HCT116 (cell line): ENCODE measurements around the gene CPNE5. TPM values are rescaled to one million over a fixed set of nuclear protein-coding genes. Genes with fewer than 3 reads are reported as not detected.

Experiments
- ATAC-seq: fragments of 200-7000 bp; cut with Tn5 transposase; 2 replicates; pipeline ENCODE4 v1.9.1; 2020; ENCODE audit warnings: mild to moderate bottlenecking, moderate library complexity
- BruUV-seq: library from RNA; stranded (reverse); fragments of 400-500 nt; replicated peaks from 2 replicates; lab custom pipeline; 2021; lab: Mats Ljungman, UMichigan
- CTCF ChIA-PET: fragments of 300-600 bp; sonication (Branson Sonifier 250); formaldehyde crosslinking; loops from one replicate; lab custom pipeline; 2021; ENCODE audit warnings: antibody characterized with exemption; lab: Charles Lee
- POLR2A ChIA-PET: fragments of 300-600, 350-600 bp; sonication (Branson Sonifier 250); formaldehyde crosslinking; loops from one replicate; lab custom pipeline; 2021; ENCODE audit warnings: antibody characterized with exemption; lab: Charles Lee
- RAD21 ChIA-PET, 2 experiments: fragments of 300-600 bp; sonication (Branson Sonifier 250); formaldehyde crosslinking; loops; one replicate each; lab custom pipeline; 2023; ENCODE audit warnings: low total read pairs in 2 of 2; ENCODE audit not compliant: uncharacterized antibody in 2 of 2, unreplicated experiment in 2 of 2, low non-redundant PET in 1 of 2; lab: Charles Lee
- DNase-seq: peaks from one replicate; pipeline ENCODE4 v3.0.0-alpha.2; 2010; ENCODE audit warnings: low read depth, low spot score
- H2AFZ ChIP-seq: fragments of 200-600 bp; shearing (Covaris generic), sonication (generic); 2 replicates; pipeline ENCODE4 v1.6.1; 2017; ENCODE audit warnings: low read depth, mixed run types, mixed read lengths, antibody characterized with exemption, low read length; ENCODE audit not compliant: poor library complexity, severe bottlenecking
- H3K27ac ChIP-seq: 2 replicates; pipeline ENCODE4 v1.5.1; 2012; ENCODE audit warnings: low read depth, low read length
- H3K27me3 ChIP-seq: fragments of 200-600 bp; sonication (generic); 2 replicates; pipeline ENCODE4 v1.6.1; 2016; ENCODE audit warnings: mixed run types, low read length, mixed read lengths; ENCODE audit not compliant: insufficient read depth
- H3K36me3 ChIP-seq, 2 experiments: fragments of 200-500 bp in 1 of 2; fragments of 200-600 bp in 1 of 2; sonication (Bioruptor generic) in 1 of 2; sonication (generic) in 1 of 2; 2 replicates each; pipeline versions ENCODE4 v1.5.1 to v1.6.1; 2014 to 2016; ENCODE audit warnings: low read length in 2 of 2, inconsistent platforms in 1 of 2, mixed read lengths in 1 of 2, mixed run types in 1 of 2; ENCODE audit not compliant: insufficient read depth in 2 of 2, control insufficient read depth in 1 of 2
- H3K4me1 ChIP-seq, 2 experiments: fragments of 200-600 bp in 1 of 2; sonication (generic) in 1 of 2; 2 replicates each; pipeline versions ENCODE4 v1.5.1 to v1.6.1; 2012 to 2017; ENCODE audit warnings: low read length in 2 of 2, inconsistent platforms in 1 of 2, mild to moderate bottlenecking in 1 of 2, mixed read lengths in 1 of 2, mixed run types in 1 of 2, moderate library complexity in 1 of 2; ENCODE audit not compliant: insufficient read depth in 2 of 2, control insufficient read depth in 1 of 2
- H3K4me2 ChIP-seq: fragments of 200-600 bp; sonication (generic); 2 replicates; pipeline ENCODE4 v1.6.1; 2017; ENCODE audit warnings: mixed run types, low read length, mixed read lengths
- H3K4me3 ChIP-seq, 2 experiments: fragments of 200-600 bp in 1 of 2; sonication (generic) in 1 of 2; replicated peaks in 1 of 2; 2 replicates each; pipeline ENCODE4 v1.5.1; 2011 to 2016; ENCODE audit warnings: low read length in 2 of 2, control low read depth in 1 of 2, low read depth in 1 of 2, mild to moderate bottlenecking in 1 of 2, mixed read lengths in 1 of 2, mixed run types in 1 of 2
- H3K79me2 ChIP-seq: fragments of 200-600 bp; sonication (generic); 2 replicates; pipeline ENCODE4 v1.6.1; 2017; ENCODE audit warnings: mild to moderate bottlenecking, mixed run types, low read length, moderate library complexity, mixed read lengths; ENCODE audit not compliant: insufficient read depth
- H3K9ac ChIP-seq: fragments of 200-600 bp; sonication (generic); 2 replicates; pipeline ENCODE4 v1.6.1; 2016; ENCODE audit warnings: low read length, mixed read lengths
- H3K9me2 ChIP-seq: fragments of 200-600 bp; sonication (generic), shearing (Covaris generic); 2 replicates; pipeline ENCODE4 v1.6.1; 2017; ENCODE audit warnings: mixed run types, mild to moderate bottlenecking, moderate library complexity; ENCODE audit not compliant: insufficient read depth
- H3K9me3 ChIP-seq, 2 experiments: fragments of 200-500 bp in 1 of 2; fragments of 200-600 bp in 1 of 2; sonication (Bioruptor generic) in 1 of 2; sonication (generic) in 1 of 2; 2 replicates each; pipeline ENCODE4 v1.6.1; 2014 to 2017; ENCODE audit warnings: low read length in 2 of 2, mixed read lengths in 2 of 2, inconsistent platforms in 1 of 2, low read depth in 1 of 2, mild to moderate bottlenecking in 1 of 2, mixed run types in 1 of 2, moderate library complexity in 1 of 2; ENCODE audit not compliant: control insufficient read depth in 1 of 2, insufficient read depth in 1 of 2
- H4K20me1 ChIP-seq: fragments of 200-600 bp; sonication (generic), shearing (Covaris generic); 2 replicates; pipeline ENCODE4 v1.6.1; 2017; ENCODE audit warnings: mixed run types, mild to moderate bottlenecking, moderate library complexity; ENCODE audit not compliant: insufficient read depth
- CBX3 ChIP-seq: IDR thresholded peaks from 2 replicates; pipeline ENCODE4 v1.6.1; 2012; ENCODE audit warnings: low read depth
- EGR1 ChIP-seq: IDR thresholded peaks from 2 replicates; pipeline ENCODE4 v1.6.1; 2012; ENCODE audit warnings: low read depth
- ELF1 ChIP-seq: IDR thresholded peaks from 2 replicates; pipeline ENCODE4 v1.6.1; 2012; ENCODE audit warnings: low read depth, borderline replicate concordance
- EZH2phosphoT487 ChIP-seq: fragments of 200-600 bp; IDR thresholded peaks from 2 replicates; pipeline ENCODE4 v1.6.1; 2018; ENCODE audit warnings: antibody characterized with exemption, borderline replicate concordance
- FOSL1 ChIP-seq: IDR thresholded peaks from 2 replicates; pipeline ENCODE4 v1.6.1; 2012; ENCODE audit warnings: low read depth
- POLR2A ChIP-seq: IDR thresholded peaks from 2 replicates; pipeline ENCODE4 v1.7.0; 2011; ENCODE audit warnings: borderline replicate concordance; ENCODE audit not compliant: insufficient read depth, insufficient read length; ENCODE audit errors: extremely low read depth
- POLR2AphosphoS5 ChIP-seq: IDR thresholded peaks from 2 replicates; pipeline ENCODE4 v1.6.1; 2011; ENCODE audit warnings: mild to moderate bottlenecking, low read depth, low read length, moderate library complexity
- RAD21 ChIP-seq: IDR thresholded peaks from 2 replicates; pipeline ENCODE4 v1.6.1; 2012; ENCODE audit warnings: low read depth, mild to moderate bottlenecking
- SP1 ChIP-seq: IDR thresholded peaks from 2 replicates; pipeline ENCODE4 v1.6.1; 2012; ENCODE audit warnings: low read depth
- SRF ChIP-seq: IDR thresholded peaks from 2 replicates; pipeline ENCODE4 v1.6.1; 2012; ENCODE audit warnings: low read depth
- TCF7L2 ChIP-seq: IDR thresholded peaks from 2 replicates; pipeline ENCODE4 v1.7.0; 2011; ENCODE audit warnings: borderline replicate concordance, inconsistent platforms; ENCODE audit not compliant: insufficient read depth, insufficient read length; ENCODE audit errors: extremely low read depth
- YY1 ChIP-seq: IDR thresholded peaks from 2 replicates; pipeline ENCODE4 v1.6.1; 2011; ENCODE audit warnings: low read length, low read depth, moderate library complexity, mild to moderate bottlenecking; ENCODE audit not compliant: insufficient replicate concordance; ENCODE audit errors: extremely low read depth
- ZFX ChIP-seq: fragments of 450-650 bp; IDR thresholded peaks from 2 replicates; pipeline ENCODE4 v1.6.1; 2017
- intact Hi-C: fragments of 100-400 bp; cut with micrococcal nuclease; formaldehyde crosslinking; loops from 2 replicates; pipeline ENCODE4 v1.10.0; 2022
- total RNA-seq: library from RNA; stranded (reverse); gene quantifications from one replicate; pipeline ENCODE4 v1.2.1, GENCODE V29; 2021; ENCODE audit not compliant: unreplicated experiment
- TF ChIP-seq, protein P1 (sequence below): IDR thresholded peaks from 2 replicates; pipeline ENCODE4 v1.6.1; 2012
- TF ChIP-seq, protein P2 (sequence below), 3 experiments: fragments of 200-600 bp in 1 of 3; sonication (generic) in 1 of 3; IDR thresholded peaks in 2 of 3; conservative IDR thresholded peaks in 1 of 3; 2 replicates each; pipeline ENCODE4 v1.5.1; 2012 to 2017; ENCODE audit warnings: low read depth in 2 of 3, low read length in 2 of 3, antibody characterized with exemption in 1 of 3, borderline replicate concordance in 1 of 3, control low read depth in 1 of 3, mild to moderate bottlenecking in 1 of 3, mixed read lengths in 1 of 3, mixed run types in 1 of 3, moderate library complexity in 1 of 3; ENCODE audit not compliant: insufficient read depth in 1 of 3
- TF ChIP-seq, protein P3 (sequence below): IDR thresholded peaks from 2 replicates; pipeline ENCODE4 v1.6.1; 2011; ENCODE audit warnings: mild to moderate bottlenecking, low read length, moderate library complexity; ENCODE audit not compliant: insufficient replicate concordance; ENCODE audit errors: extremely low read depth
- TF ChIP-seq, protein P4 (sequence below): IDR thresholded peaks from 2 replicates; pipeline ENCODE4 v1.6.1; 2012

Gene CPNE5
- total RNA-seq, 1 experiment from 2014 or later: not detected

DNA sequence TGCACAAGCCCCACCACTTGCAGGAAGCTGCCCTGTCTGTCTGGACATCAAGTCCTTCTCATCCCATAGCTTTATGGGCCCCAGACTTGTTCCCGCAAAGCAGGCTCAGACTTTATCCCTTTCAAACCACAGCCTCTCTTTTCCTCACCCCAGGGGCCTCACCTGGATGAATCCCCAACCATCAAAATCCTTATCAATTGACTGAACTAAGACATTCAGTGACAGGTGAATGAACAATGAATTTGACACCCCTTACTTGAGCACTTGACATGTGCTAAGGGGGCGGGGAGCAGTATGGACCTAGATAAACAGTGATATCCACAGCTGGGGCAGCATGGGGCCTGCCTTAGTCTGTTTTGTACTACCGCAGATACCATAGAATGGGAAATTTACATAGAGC, 136.6 kb downstream of the CPNE5 start:
- H3K36me3 ChIP-seq: no peaks in the 10 kb centered on the region
- H3K27ac ChIP-seq: no peak overlapping the region
- H4K20me1 ChIP-seq: no peaks in the 10 kb centered on the region
- intact Hi-C loops: no loop called here
- H3K9me3 ChIP-seq: no peaks in the 10 kb centered on the region
- no peaks in the 10 kb centered on the region for H3K27me3 ChIP-seq
- RAD21 ChIA-PET: no interaction called here
- no peaks in the 10 kb centered on the region for H3K79me2 ChIP-seq
- POLR2A ChIA-PET: no interaction called here
- no peak for DNase-seq
- H3K9ac ChIP-seq: no peak overlapping the region
- no peak overlapping the region for H2AFZ ChIP-seq
- H3K4me2 ChIP-seq: no peak overlapping the region
- no peaks in the 10 kb centered on the region for H3K9me2 ChIP-seq
- no peak overlapping the region for H3K4me3 ChIP-seq
- no TSS peak for BruUV-seq
- CTCF ChIA-PET: no interaction called here
- TF ChIP-seq, protein P1, sequence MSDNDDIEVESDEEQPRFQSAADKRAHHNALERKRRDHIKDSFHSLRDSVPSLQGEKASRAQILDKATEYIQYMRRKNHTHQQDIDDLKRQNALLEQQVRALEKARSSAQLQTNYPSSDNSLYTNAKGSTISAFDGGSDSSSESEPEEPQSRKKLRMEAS: no peak
- TF ChIP-seq CBX3 (no peak), ZFX (no peak), YY1 (no peak), EGR1 (no peak), POLR2AphosphoS5 (no peak), RAD21 (no peak), POLR2A (no peak), ELF1 (no peak), TCF7L2 (no peak), SRF (no peak), SP1 (no peak), FOSL1 (no peak), EZH2phosphoT487 (no peak)
- TF ChIP-seq, protein P2, sequence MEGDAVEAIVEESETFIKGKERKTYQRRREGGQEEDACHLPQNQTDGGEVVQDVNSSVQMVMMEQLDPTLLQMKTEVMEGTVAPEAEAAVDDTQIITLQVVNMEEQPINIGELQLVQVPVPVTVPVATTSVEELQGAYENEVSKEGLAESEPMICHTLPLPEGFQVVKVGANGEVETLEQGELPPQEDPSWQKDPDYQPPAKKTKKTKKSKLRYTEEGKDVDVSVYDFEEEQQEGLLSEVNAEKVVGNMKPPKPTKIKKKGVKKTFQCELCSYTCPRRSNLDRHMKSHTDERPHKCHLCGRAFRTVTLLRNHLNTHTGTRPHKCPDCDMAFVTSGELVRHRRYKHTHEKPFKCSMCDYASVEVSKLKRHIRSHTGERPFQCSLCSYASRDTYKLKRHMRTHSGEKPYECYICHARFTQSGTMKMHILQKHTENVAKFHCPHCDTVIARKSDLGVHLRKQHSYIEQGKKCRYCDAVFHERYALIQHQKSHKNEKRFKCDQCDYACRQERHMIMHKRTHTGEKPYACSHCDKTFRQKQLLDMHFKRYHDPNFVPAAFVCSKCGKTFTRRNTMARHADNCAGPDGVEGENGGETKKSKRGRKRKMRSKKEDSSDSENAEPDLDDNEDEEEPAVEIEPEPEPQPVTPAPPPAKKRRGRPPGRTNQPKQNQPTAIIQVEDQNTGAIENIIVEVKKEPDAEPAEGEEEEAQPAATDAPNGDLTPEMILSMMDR (IDR thresholded peaks at IDR 0.05 in 2 of 3, conservative IDR thresholded peaks at IDR 0.05 in 1 of 3; ENCODE audit: borderline replicate concordance in 1 of 3, insufficient read depth in 1 of 3, low read depth in 2 of 3, low read length in 2 of 3): no peak
- TF ChIP-seq, protein P3, sequence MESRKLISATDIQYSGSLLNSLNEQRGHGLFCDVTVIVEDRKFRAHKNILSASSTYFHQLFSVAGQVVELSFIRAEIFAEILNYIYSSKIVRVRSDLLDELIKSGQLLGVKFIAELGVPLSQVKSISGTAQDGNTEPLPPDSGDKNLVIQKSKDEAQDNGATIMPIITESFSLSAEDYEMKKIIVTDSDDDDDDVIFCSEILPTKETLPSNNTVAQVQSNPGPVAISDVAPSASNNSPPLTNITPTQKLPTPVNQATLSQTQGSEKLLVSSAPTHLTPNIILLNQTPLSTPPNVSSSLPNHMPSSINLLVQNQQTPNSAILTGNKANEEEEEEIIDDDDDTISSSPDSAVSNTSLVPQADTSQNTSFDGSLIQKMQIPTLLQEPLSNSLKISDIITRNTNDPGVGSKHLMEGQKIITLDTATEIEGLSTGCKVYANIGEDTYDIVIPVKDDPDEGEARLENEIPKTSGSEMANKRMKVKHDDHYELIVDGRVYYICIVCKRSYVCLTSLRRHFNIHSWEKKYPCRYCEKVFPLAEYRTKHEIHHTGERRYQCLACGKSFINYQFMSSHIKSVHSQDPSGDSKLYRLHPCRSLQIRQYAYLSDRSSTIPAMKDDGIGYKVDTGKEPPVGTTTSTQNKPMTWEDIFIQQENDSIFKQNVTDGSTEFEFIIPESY: no peak
- TF ChIP-seq, protein P4, sequence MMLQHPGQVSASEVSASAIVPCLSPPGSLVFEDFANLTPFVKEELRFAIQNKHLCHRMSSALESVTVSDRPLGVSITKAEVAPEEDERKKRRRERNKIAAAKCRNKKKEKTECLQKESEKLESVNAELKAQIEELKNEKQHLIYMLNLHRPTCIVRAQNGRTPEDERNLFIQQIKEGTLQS: no peak
- no peak for ATAC-seq
- peaks cover 0 to 8% of the 10 kb centered on the region in 2 experiments; a peak in 2 of 4 replicates for H3K4me1 ChIP-seq
